ENCODE measurements around the gene ANKRD23.

DNA sequence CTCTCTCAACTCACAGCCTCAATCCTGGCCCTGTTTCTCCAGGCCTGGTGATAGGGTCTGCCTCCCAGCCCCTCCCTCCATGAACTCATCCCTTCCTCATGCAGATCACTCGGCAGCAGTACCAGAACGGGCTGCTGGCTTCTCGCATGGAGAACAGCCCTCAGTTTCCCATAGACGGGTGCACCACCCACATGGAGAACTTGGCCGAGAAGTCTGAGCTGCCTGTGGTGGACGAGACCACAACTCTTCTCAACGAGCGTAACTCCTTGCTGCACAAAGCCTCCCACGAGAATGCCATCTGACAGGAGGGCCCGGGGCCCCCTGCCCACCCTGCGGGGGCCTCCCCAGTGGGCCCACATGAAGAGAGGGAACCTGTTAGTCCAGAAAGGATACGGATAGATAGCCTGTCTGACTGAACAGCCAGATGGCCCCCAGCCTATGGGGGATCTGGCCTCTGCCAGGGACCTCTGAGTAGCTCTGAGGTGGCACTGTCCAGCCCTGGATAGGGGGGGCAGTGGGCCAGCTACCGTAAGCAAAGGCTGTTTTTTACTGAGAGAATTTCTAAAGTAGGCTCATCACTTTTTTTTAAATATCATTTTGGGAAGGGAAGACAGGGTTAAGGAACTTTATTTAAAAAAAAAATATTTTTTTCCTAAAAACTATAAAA, 34.5 kb downstream of the ANKRD23 start:
- TF ChIP-seq, protein P1, sequence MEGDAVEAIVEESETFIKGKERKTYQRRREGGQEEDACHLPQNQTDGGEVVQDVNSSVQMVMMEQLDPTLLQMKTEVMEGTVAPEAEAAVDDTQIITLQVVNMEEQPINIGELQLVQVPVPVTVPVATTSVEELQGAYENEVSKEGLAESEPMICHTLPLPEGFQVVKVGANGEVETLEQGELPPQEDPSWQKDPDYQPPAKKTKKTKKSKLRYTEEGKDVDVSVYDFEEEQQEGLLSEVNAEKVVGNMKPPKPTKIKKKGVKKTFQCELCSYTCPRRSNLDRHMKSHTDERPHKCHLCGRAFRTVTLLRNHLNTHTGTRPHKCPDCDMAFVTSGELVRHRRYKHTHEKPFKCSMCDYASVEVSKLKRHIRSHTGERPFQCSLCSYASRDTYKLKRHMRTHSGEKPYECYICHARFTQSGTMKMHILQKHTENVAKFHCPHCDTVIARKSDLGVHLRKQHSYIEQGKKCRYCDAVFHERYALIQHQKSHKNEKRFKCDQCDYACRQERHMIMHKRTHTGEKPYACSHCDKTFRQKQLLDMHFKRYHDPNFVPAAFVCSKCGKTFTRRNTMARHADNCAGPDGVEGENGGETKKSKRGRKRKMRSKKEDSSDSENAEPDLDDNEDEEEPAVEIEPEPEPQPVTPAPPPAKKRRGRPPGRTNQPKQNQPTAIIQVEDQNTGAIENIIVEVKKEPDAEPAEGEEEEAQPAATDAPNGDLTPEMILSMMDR (conservative IDR thresholded peaks at IDR 0.05 in 1 of 2, IDR thresholded peaks at IDR 0.05 in 1 of 2; ENCODE audit: extremely low read depth in 1 of 2, insufficient read depth in 1 of 2, low read depth in 1 of 2, low read length in 2 of 2), result no peak
- TF ChIP-seq EZH2 (IDR thresholded peaks at IDR 0.05; ENCODE audit: borderline replicate concordance, low read length), result no peak

Data from mammary epithelial cell (primary cell).